ENCODE data around the gene ZNF512B. TPM values are rescaled to one million over a fixed set of nuclear protein-coding genes. Genes with fewer than 3 reads are reported as not detected.

Gene ZNF512B
- total RNA-seq, 4 donors from 2014 or later, result 2.6 to 11.9 (median 4.7) TPM

DNA sequence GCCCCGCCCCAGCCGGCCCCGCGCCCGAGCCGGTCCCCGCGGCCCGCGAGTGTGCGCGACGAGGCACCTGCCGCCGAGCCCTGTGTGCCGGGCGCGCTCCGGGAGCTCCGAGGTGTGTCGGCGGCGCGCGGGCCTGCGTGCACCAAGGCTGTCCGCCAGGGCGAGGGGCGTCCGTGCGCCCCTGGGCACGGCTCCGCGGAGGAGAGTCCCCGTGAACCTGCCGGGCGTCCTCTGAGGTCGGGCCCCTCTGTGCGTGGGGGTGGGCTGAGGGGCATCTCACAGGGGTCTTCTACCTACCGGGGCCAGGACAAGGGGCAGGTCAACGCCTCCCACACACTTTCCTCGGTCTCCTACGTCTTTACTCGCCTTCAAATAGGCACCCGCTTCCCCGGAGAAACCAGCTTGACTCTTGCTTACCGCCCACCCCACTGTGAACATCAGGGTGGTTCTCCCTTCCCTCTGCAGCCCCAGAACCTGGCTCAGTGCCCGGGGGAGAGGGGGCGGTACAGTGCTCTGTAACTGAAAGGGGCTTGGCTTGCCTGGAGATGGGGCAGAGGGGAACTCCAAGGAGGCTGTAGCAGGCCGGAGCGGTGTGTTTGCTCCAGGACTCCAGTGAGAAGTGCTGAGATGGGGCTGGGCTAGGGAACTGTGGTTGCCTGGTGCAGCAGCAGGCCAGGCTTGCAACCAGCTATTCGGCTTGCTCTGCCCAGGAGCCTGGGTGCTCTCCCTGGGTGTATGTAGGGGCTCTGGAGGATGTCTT, 10.0 kb upstream of the ZNF512B start, which contains the start of gene SAMD10:
Gene SAMD10 (minus strand): TSS at position 86 of the 760 bp plus-strand sequence. CDS start 175 bp downstream, outside the sequence.
- TF ChIP-seq, protein P1, sequence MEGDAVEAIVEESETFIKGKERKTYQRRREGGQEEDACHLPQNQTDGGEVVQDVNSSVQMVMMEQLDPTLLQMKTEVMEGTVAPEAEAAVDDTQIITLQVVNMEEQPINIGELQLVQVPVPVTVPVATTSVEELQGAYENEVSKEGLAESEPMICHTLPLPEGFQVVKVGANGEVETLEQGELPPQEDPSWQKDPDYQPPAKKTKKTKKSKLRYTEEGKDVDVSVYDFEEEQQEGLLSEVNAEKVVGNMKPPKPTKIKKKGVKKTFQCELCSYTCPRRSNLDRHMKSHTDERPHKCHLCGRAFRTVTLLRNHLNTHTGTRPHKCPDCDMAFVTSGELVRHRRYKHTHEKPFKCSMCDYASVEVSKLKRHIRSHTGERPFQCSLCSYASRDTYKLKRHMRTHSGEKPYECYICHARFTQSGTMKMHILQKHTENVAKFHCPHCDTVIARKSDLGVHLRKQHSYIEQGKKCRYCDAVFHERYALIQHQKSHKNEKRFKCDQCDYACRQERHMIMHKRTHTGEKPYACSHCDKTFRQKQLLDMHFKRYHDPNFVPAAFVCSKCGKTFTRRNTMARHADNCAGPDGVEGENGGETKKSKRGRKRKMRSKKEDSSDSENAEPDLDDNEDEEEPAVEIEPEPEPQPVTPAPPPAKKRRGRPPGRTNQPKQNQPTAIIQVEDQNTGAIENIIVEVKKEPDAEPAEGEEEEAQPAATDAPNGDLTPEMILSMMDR (IDR thresholded peaks at IDR 0.05; ENCODE audit: low read depth), result no peak

DNA sequence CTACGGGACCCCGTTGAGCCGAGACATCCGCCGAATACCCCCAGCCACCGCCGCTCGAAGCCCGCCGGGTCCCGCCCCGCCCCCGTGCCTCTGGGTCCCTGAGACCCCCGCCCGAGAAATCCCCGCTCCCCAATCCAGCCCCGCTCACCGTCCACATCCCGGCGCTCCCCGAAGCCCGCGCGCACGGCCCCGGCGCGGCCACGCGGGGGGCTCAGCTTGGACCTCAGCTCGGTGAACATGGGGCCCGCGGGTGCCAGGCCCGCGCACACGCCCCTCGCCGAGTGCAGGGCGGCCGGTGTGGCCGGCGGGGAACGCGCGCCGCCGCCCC, 9.5 kb upstream of the ZNF512B start:
- TF ChIP-seq, protein P1 (IDR thresholded peaks at IDR 0.05; ENCODE audit: low read depth), result no peak

DNA sequence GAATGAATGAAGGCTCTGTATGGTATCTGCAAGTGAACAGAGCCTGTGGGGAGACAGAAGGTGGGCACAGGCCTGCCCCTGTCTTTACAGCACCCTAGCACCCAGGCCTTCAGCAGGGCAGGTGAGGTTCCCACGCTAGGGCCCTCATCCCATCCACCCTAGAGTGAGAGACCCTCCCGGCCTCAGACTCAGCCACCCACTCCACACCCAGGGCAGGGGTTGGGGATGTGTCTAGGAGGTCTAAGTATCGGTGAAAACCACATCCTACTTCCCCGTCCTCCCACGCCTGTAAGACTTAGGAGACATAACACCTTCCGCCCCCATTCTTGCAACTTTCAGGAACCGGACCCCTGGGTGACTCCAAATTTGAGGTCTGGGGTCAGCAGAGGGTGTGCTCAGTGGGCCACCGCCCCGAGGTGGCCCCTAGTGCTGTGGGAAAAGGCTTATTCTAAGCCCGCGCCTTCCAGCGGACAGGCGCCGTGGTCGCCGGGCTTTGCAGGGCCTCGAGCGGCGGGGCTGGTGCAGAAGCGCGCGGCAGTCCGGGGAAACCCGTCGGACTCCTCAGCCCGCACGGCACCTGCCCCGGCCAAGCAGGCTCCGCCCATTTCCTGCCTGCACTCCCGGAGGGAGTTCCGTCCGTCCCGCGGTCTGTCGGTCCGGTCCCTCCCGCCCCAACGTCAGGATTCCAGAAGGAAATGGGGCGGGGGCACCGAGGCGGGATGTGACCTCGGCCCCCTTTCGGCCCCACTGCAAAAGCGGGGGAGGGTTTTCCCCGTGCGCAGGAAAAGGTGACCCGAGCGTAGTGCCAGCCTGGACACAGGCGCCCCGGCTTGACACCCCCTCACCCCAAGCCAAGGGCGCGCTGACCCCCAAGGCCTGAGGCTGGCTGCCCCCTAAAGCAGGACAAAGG, 8.8 kb upstream of the ZNF512B start:
- TF ChIP-seq, protein P1 (IDR thresholded peaks at IDR 0.05; ENCODE audit: low read depth), result no peak

DNA sequence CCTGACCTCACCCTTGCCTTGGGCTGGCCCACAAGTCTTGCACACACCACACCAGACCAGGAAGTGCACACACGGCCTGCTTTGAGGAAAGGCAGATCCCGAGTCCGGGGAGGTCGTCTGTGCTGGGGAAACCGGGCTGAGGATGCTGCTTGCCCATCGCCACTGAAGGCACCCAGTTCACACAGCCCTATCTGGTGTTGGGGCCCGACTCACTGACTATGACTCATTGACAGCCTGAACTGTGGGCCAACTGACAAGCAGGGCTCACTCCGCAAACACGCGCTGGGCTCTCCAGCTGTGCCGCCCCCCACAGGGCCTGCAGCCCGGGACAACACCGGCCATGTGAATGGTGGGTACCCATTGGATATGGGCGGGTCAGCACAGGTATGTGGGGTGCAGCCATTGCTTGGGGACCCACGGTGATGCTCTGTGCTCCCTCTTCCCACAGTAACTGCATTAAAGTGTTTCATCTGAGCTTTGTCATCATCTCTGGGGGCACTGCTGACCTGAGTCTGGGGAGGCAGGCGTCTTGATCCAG, 8.1 kb upstream of the ZNF512B start:
- TF ChIP-seq, protein P1 (IDR thresholded peaks at IDR 0.05; ENCODE audit: low read depth), result no peak

DNA sequence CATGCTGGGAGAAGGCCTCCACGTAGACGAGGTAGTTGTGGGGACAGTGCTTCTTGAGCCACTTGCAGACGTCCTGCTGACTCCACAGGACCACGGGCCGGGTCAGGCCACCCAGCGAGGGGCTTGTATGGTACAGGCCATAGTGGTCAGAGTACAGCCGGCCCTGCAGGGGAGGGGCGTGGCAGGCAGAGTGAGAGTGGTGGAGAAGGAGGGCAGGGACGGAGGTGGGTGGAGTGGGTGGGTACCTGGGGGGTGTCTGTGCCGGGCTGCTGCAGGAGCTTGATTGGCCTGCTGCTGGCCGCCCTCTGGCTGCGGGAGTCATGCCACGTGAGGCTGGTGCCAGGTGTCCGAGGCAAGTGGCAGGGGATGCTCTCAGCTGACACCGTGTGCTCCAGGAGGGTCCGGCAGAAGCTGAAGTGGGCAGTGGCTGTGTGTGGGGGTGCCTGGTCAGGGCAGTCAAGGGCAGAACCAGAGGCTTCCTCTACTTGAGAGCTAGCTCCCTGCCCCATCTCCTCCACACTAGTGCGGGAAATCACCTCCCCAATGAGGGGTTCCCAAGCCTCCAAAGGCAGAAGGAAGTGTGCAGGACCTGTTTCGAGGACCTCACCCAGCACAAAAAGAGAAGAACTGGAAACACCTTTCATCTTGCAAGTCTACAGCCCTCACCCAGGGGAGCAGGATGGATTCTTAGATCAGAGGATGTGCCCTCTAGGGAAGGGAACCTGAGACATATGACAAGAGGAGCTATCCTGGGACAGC, 7.4 kb upstream of the ZNF512B start:
- TF ChIP-seq, protein P1 (IDR thresholded peaks at IDR 0.05; ENCODE audit: low read depth), result no peak

DNA sequence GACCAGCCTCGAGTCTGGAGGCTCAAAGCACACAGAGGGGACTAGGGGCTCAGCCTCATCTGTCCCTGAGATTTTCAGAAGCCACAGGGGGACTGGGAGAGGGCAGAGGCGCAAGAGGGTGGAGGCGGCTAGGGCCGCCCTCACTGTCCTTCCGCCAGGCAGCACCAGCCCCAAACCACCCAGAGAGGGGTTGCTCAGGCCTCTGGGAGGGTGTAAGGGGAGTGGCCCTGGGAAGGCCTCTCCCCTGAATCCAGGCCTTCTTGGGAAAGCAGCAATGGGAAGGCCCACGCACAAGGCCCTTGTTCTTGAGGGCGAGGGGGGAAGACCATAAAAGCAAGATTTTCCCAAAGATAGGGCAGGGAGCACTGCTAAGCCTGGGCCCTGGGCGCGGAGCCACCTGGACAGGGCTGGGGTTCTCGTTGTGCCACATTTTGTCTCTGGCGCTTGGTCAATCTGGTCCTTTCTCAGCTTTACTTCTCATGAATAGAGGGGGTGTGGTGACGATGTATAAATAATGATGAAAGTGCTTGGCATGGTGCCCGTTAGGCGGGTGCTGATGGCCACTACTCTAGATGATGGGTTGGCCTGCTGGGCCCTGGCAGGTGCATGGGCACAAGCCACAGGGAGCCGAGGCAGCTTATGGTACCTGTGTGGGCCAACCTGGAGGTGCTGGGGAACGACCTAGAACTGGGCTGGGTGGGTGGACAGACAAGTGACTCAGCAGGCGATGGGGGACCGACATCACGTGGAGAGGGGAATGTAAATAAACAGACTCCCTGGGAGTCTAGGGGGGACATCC, 4.9 kb upstream of the ZNF512B start:
- TF ChIP-seq, protein P1 (IDR thresholded peaks at IDR 0.05; ENCODE audit: low read depth), result no peak
